IPS-NIHi7 (cell line): Measurements from ENCODE around the gene MOB2.

ENCODE experiments used
- DNase-seq: peaks from one replicate; pipeline ENCODE4 v3.0.0; 2012; ENCODE audit warnings: mixed read lengths; ENCODE audit errors: extremely low spot score

MOB2 gene, protein sequence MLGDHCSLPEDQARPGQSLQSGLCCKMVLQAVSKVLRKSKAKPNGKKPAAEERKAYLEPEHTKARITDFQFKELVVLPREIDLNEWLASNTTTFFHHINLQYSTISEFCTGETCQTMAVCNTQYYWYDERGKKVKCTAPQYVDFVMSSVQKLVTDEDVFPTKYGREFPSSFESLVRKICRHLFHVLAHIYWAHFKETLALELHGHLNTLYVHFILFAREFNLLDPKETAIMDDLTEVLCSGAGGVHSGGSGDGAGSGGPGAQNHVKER

GRCh38 chr11:1486054-1486825, at the start of gene MOB2:
Gene MOB2 (minus strand): TSS chr11:1486779. CDS start chr11:1486556, 223 bp downstream.
- no peak for DNase-seq

DNA sequence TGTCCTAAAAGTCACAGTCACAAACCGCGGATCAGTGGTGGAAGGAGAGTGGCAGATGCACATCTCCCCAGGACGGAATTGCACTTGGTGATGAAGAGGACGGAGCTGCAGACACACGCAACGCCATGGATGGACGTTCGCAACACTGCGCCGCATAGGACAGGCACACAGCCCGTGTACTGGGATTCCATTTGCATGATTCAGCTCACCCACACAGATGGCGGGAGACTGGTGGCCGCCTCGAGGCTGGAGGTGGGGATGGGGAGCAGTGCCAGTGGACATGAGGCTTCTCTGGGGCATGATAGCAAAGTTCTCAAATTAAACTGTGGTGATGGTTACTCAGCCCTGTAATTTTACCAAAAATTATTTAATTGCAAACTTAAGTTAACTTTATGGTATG, 48.1 kb upstream of the MOB2 start:
- DNase-seq = no peak

DNA sequence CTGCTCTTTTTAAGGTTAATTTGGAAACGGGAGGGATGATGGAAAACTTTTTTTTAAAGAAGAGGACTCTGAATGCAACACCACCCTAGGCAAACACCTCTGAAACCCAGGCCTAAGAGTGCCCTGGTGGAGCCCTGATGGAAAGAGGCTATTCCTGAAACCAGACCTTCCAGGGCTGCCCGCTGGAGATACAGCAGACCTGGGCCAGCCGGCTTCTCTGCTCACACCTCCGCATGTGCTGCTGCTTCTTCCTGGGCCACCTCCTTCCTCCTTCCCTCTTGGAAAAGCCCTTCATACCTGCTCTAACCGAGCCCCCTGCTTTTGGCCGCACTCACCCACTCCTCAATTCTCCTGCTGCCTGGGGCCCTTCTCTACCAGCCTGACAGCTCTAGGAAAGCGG, 47.6 kb upstream of the MOB2 start:
- DNase-seq = no peak

- no peak for DNase-seq
Observed at GRCh38 chr11:1533342-1533725, 46.8 kb upstream of the MOB2 start.

DNA sequence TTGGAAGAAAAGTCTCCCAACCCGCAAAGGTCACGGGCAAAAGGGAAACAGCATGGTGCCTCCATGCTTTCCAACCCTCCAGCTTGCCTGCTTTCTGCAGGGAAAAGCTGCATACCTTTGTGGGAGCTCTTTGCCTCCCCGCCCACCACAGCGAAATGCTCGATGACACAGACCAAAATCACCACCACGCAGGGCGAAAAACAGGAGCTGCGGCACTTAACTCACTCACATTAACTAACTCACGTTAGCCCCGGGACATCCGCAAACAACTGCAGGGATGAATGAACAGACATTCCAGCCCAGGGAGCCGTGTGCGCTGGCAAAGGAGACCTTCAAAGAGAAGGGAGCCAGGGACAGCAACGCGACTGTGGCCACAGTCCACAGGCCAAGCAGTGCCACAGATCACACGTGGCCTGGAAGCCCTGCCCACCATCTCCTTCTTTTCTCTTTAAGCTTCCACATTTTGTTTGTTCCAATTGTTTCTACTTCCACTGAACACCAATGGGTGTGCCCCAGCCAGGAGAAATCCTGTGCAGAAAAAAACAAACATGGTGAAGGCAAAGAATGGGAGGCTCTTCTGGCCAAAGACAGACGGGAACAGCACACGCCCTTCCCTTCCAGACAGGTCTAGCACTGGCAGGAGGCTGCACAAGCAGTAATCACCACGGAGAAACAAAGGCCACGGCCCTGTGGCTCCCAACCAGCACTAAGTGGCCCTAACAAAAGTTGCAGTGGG, 46.2 kb upstream of the MOB2 start:
- no peak for DNase-seq

- DNase-seq = no peak
Observed at GRCh38 chr11:1532014-1532586, 45.5 kb upstream of the MOB2 start.

GRCh38 chr11:1531449-1532013, 45.0 kb upstream of the MOB2 start:
- no peak for DNase-seq

- DNase-seq = no peak
Observed at GRCh38 chr11:1530686-1531448, 44.3 kb upstream of the MOB2 start.

DNA sequence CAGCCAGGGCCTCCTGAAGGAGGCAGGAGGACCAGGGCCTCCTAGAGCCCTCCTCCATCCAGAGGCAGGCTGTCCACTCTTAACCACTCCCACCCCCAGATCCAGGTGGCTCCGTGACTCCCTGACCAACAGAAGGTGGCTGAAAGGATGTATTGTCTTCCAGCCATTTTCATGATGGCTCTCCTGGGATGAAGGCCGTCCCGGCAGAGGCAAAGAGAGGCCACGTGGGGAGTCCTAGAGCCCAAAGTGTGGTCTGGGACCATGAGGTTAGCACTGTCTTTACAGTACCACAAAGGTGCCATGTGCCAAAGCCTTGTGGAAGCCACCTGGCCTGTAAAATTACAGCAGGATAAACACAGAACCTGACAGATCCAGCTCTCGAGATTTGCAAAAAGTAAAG, 43.2 kb upstream of the MOB2 start:
- no peak for DNase-seq

GRCh38 chr11:1529286-1529685, 42.7 kb upstream of the MOB2 start:
- no peak for DNase-seq

- DNase-seq = no peak
Observed at GRCh38 chr11:1528710-1529109, 42.1 kb upstream of the MOB2 start.

GRCh38 chr11:1526785-1527184, 40.2 kb upstream of the MOB2 start:
- no peak for DNase-seq

DNA sequence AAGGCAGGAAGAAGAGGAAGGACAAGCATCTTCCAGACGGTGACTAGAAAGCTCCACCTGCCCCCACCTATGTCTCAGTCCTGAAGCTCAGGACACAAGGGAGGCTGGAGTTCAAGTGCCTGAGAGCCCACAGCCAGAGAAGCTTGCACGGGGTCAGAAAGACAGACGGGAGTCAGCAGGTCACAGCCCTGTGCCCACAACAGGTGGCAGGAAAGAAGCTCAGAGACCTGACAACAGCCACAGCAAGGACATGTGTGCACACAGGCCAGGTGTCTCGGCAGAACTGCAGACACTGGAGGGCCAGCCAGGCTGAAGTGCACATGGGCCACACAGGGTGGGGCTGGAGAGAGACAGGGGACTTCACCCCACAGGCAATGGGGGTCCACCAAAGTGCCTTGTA, 37.2 kb upstream of the MOB2 start:
- DNase-seq = no peak

DNA sequence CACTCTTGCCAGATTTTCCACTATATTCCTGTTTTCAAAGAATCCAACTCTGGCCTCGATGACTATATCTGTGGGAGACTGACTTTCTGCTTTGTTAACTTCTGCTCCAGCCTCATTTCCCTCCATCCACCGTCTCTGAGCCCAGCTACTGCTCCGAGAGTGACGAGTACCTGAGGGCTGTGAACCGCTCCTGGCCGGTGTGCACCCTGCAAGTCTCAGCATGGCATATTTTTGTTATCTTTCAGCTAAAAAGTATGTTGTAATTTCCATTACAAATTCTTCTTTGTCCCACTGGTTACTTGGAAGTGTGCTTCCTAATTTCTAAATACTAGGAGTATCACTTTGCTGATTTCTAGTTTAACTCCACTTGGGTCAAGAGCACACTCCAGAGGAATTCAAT, 36.5 kb upstream of the MOB2 start:
- no peak for DNase-seq

DNA sequence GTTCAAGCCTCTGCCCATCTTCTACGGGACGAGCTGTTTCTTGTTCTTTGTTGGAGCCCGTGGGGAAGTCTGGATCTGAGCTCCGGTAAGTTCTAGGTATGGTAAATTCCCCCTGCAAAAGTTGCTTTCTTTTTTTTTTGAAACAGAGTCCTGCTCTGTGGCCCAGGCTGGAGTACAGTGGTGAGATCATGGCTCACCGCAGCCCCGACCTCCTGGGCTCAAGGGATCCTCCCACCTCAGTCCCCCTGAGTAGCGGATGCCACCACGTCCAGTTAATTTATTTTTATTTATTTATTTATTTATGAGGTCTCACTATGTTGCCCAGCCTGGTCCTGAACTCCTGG, 35.5 kb upstream of the MOB2 start:
- DNase-seq = no peak

- no peak for DNase-seq
Observed at GRCh38 chr11:1521382-1522080, 35.0 kb upstream of the MOB2 start.

DNA sequence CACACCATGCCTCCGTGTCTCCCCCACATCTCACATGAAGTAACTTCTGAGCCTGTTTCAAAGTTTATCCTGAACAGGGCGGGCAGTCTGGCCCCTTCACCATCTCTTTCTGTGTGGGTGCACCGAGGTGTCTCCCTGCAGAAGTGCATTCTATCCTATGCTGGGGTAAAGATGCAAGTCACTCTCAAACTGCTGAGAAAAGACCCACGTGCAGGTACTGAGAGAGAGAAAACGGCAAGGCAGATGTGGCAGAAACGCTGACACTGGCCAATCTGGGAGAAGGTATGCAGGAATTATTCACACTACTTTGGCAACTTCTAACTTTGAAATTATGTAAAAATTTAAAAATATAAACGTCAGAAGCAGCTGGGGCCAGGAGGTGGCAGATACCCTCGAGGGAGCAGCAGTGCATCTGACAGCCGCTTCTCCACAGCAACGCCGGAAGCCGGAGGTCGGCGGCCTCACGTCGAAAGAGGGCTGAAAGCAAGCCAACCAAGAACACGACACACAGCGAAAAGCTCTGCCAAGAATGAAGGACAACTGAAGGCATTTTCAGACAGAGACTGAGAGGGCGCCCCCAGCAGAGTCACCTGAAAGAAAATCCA, 34.2 kb upstream of the MOB2 start:
- DNase-seq = no peak

- no peak for DNase-seq
Observed at GRCh38 chr11:1520209-1520662, 33.7 kb upstream of the MOB2 start.

- DNase-seq = no peak
Observed at GRCh38 chr11:1519028-1520010, 32.7 kb upstream of the MOB2 start.
